ENCODE data around the gene GPR39.

DNA sequence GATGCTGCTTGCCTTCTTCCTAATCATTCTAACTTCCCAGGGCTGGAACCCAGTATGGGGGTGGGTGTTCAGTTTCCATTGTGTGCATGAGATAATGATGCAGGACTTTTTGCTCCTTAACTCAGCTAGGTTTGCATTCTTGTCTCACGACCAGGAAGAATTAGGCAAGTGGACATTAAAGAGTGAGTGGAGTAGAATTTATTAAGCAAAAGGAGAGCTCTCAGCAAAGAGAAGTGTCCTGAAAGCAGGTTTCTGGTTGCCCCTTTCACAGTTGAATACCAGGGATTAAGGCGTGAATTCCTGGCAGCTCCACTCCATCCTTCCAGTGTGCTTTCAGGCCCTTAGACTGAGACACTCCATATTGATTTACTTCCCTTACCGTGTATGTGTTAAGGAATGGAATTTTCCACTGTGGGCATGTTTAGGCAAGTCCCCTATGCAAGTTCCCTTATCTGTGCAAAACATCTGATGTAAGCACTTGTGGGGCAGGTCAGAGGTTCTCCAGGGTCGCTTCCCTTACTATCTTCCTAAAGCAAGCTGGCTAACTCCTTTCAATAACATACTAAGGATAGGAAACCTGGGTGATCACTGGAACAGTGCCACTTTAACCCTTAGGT lies 126.5 kb downstream of the GPR39 start:
- TF ChIP-seq, protein P1, sequence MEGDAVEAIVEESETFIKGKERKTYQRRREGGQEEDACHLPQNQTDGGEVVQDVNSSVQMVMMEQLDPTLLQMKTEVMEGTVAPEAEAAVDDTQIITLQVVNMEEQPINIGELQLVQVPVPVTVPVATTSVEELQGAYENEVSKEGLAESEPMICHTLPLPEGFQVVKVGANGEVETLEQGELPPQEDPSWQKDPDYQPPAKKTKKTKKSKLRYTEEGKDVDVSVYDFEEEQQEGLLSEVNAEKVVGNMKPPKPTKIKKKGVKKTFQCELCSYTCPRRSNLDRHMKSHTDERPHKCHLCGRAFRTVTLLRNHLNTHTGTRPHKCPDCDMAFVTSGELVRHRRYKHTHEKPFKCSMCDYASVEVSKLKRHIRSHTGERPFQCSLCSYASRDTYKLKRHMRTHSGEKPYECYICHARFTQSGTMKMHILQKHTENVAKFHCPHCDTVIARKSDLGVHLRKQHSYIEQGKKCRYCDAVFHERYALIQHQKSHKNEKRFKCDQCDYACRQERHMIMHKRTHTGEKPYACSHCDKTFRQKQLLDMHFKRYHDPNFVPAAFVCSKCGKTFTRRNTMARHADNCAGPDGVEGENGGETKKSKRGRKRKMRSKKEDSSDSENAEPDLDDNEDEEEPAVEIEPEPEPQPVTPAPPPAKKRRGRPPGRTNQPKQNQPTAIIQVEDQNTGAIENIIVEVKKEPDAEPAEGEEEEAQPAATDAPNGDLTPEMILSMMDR (IDR thresholded peaks at IDR 0.05; ENCODE audit: low read length): no peak
- no peak for TF ChIP-seq EZH2 (optimal IDR thresholded peaks at IDR 0.05; ENCODE audit: low read depth, low read length)
